ENCODE data around the gene KNOP1.
A peak's percentile ranks its signal among the peaks of the same experiment; 100 is the strongest.

Gene KNOP1

GRCh38 chr16:19717741-19718623 is at the start of gene KNOP1, which contains the start of gene IQCK:
Gene KNOP1 (minus strand): TSS chr16:19718227. CDS start chr16:19715035, 3,192 bp downstream.
Gene IQCK (plus strand): TSS chr16:19718271. CDS start chr16:19718307, 36 bp downstream.
- Histone ChIP-seq H3K27ac (ENCODE audit: low read depth, low read length) (peak within 1 kb of the TSS; percentile 50), H3K36me3 (ENCODE audit: control insufficient read depth in 1 of 2, insufficient read depth in 2 of 2, low read length in 2 of 2) (peaks cover 0 to 12% of the 10 kb centered on the region in 2 donors), H3K27me3 (ENCODE audit: control insufficient read depth in 1 of 2, insufficient read depth in 2 of 2, low read length in 2 of 2) (no peaks in the 10 kb centered on the region), H3K4me1 (ENCODE audit: control insufficient read depth in 1 of 2, insufficient read depth in 2 of 2, low read length in 2 of 2) (peaks cover 20 to 22% of the 10 kb centered on the region in 2 donors), H3K9ac (ENCODE audit: low read depth in 1 of 2, low read length in 2 of 2) (peak within 1 kb of the TSS; percentile 62 to 67), H3K9me3 (ENCODE audit: control insufficient read depth in 1 of 2, low read length in 2 of 2) (no peaks in the 10 kb centered on the region), H3K4me3 (ENCODE audit: low read depth in 1 of 2, low read length in 2 of 2) (peak within 1 kb of the TSS; percentile 90)

GRCh38 chr16:19767497-19767896 is 49.5 kb upstream of the KNOP1 start:
- Histone ChIP-seq H3K9me3 (ENCODE audit: control insufficient read depth in 1 of 2, low read length in 2 of 2) (no peaks in the 10 kb centered on the region), H3K9ac (ENCODE audit: low read depth in 1 of 2, low read length in 2 of 2) (no peak overlapping the region), H3K27me3 (ENCODE audit: control insufficient read depth in 1 of 2, insufficient read depth in 2 of 2, low read length in 2 of 2) (no peaks in the 10 kb centered on the region), H3K4me1 (ENCODE audit: control insufficient read depth in 1 of 2, insufficient read depth in 2 of 2, low read length in 2 of 2) (no peaks in the 10 kb centered on the region), H3K36me3 (ENCODE audit: control insufficient read depth in 1 of 2, insufficient read depth in 2 of 2, low read length in 2 of 2) (no peaks in the 10 kb centered on the region), H3K27ac (ENCODE audit: low read depth, low read length) (no peak overlapping the region), H3K4me3 (ENCODE audit: low read depth in 1 of 2, low read length in 2 of 2) (no peak overlapping the region)

GRCh38 chr16:19766988-19767387 is 49.0 kb upstream of the KNOP1 start:
- Histone ChIP-seq H3K27ac (ENCODE audit: low read depth, low read length) (no peak overlapping the region), H3K27me3 (ENCODE audit: control insufficient read depth in 1 of 2, insufficient read depth in 2 of 2, low read length in 2 of 2) (no peaks in the 10 kb centered on the region), H3K36me3 (ENCODE audit: control insufficient read depth in 1 of 2, insufficient read depth in 2 of 2, low read length in 2 of 2) (no peaks in the 10 kb centered on the region), H3K4me1 (ENCODE audit: control insufficient read depth in 1 of 2, insufficient read depth in 2 of 2, low read length in 2 of 2) (no peaks in the 10 kb centered on the region), H3K4me3 (ENCODE audit: low read depth in 1 of 2, low read length in 2 of 2) (no peak overlapping the region), H3K9me3 (ENCODE audit: control insufficient read depth in 1 of 2, low read length in 2 of 2) (no peaks in the 10 kb centered on the region), H3K9ac (ENCODE audit: low read depth in 1 of 2, low read length in 2 of 2) (no peak overlapping the region)

GRCh38 chr16:19766554-19766884 is 48.5 kb upstream of the KNOP1 start:
- no peaks in the 10 kb centered on the region for H3K27me3 ChIP-seq (ENCODE audit: control insufficient read depth in 1 of 2, insufficient read depth in 2 of 2, low read length in 2 of 2)
- no peaks in the 10 kb centered on the region for H3K4me1 ChIP-seq (ENCODE audit: control insufficient read depth in 1 of 2, insufficient read depth in 2 of 2, low read length in 2 of 2)
- H3K4me3 ChIP-seq (ENCODE audit: low read depth in 1 of 2, low read length in 2 of 2): no peak overlapping the region
- H3K9ac ChIP-seq (ENCODE audit: low read depth in 1 of 2, low read length in 2 of 2): no peak overlapping the region
- no peak overlapping the region for H3K27ac ChIP-seq (ENCODE audit: low read depth, low read length)
- no peaks in the 10 kb centered on the region for H3K9me3 ChIP-seq (ENCODE audit: control insufficient read depth in 1 of 2, low read length in 2 of 2)
- H3K36me3 ChIP-seq (ENCODE audit: control insufficient read depth in 1 of 2, insufficient read depth in 2 of 2, low read length in 2 of 2): no peaks in the 10 kb centered on the region

GRCh38 chr16:19765860-19766553 is 48.0 kb upstream of the KNOP1 start:
- Histone ChIP-seq H3K9me3 (ENCODE audit: control insufficient read depth in 1 of 2, low read length in 2 of 2) (no peaks in the 10 kb centered on the region), H3K27ac (ENCODE audit: low read depth, low read length) (no peak overlapping the region), H3K4me3 (ENCODE audit: low read depth in 1 of 2, low read length in 2 of 2) (no peak overlapping the region), H3K27me3 (ENCODE audit: control insufficient read depth in 1 of 2, insufficient read depth in 2 of 2, low read length in 2 of 2) (no peaks in the 10 kb centered on the region), H3K4me1 (ENCODE audit: control insufficient read depth in 1 of 2, insufficient read depth in 2 of 2, low read length in 2 of 2) (no peaks in the 10 kb centered on the region), H3K9ac (ENCODE audit: low read depth in 1 of 2, low read length in 2 of 2) (no peak overlapping the region), H3K36me3 (ENCODE audit: control insufficient read depth in 1 of 2, insufficient read depth in 2 of 2, low read length in 2 of 2) (no peaks in the 10 kb centered on the region)

GRCh38 chr16:19760356-19761060 is 42.5 kb upstream of the KNOP1 start:
- no peaks in the 10 kb centered on the region for H3K27me3 ChIP-seq (ENCODE audit: control insufficient read depth in 1 of 2, insufficient read depth in 2 of 2, low read length in 2 of 2)
- no peak overlapping the region for H3K4me3 ChIP-seq (ENCODE audit: low read depth in 1 of 2, low read length in 2 of 2)
- no peaks in the 10 kb centered on the region for H3K36me3 ChIP-seq (ENCODE audit: control insufficient read depth in 1 of 2, insufficient read depth in 2 of 2, low read length in 2 of 2)
- no peak overlapping the region for H3K9ac ChIP-seq (ENCODE audit: low read depth in 1 of 2, low read length in 2 of 2)
- H3K4me1 ChIP-seq (ENCODE audit: control insufficient read depth in 1 of 2, insufficient read depth in 2 of 2, low read length in 2 of 2): peaks cover 0 to 5% of the 10 kb centered on the region in 2 donors
- H3K27ac ChIP-seq (ENCODE audit: low read depth, low read length): no peak overlapping the region
- no peaks in the 10 kb centered on the region for H3K9me3 ChIP-seq (ENCODE audit: control insufficient read depth in 1 of 2, low read length in 2 of 2)

- no peak overlapping the region for H3K4me3 ChIP-seq (ENCODE audit: low read depth in 1 of 2, low read length in 2 of 2)
- no peaks in the 10 kb centered on the region for H3K27me3 ChIP-seq (ENCODE audit: control insufficient read depth in 1 of 2, insufficient read depth in 2 of 2, low read length in 2 of 2)
- no peaks in the 10 kb centered on the region for H3K36me3 ChIP-seq (ENCODE audit: control insufficient read depth in 1 of 2, insufficient read depth in 2 of 2, low read length in 2 of 2)
- H3K9ac ChIP-seq (ENCODE audit: low read depth in 1 of 2, low read length in 2 of 2): no peak overlapping the region
- H3K27ac ChIP-seq (ENCODE audit: low read depth, low read length): no peak overlapping the region
- H3K4me1 ChIP-seq (ENCODE audit: control insufficient read depth in 1 of 2, insufficient read depth in 2 of 2, low read length in 2 of 2): peaks cover 8 to 20% of the 10 kb centered on the region in 2 donors
- no peaks in the 10 kb centered on the region for H3K9me3 ChIP-seq (ENCODE audit: control insufficient read depth in 1 of 2, low read length in 2 of 2)
These were observed 40.0 kb upstream of the KNOP1 start for GRCh38 chr16:19757762-19758595.

GRCh38 chr16:19757026-19757425 is 39.0 kb upstream of the KNOP1 start:
- Histone ChIP-seq H3K4me1 (ENCODE audit: control insufficient read depth in 1 of 2, insufficient read depth in 2 of 2, low read length in 2 of 2) (peaks cover 8 to 20% of the 10 kb centered on the region in 2 donors), H3K27ac (ENCODE audit: low read depth, low read length) (no peak overlapping the region), H3K9ac (ENCODE audit: low read depth in 1 of 2, low read length in 2 of 2) (no peak overlapping the region), H3K36me3 (ENCODE audit: control insufficient read depth in 1 of 2, insufficient read depth in 2 of 2, low read length in 2 of 2) (no peaks in the 10 kb centered on the region), H3K27me3 (ENCODE audit: control insufficient read depth in 1 of 2, insufficient read depth in 2 of 2, low read length in 2 of 2) (no peaks in the 10 kb centered on the region), H3K4me3 (ENCODE audit: low read depth in 1 of 2, low read length in 2 of 2) (no peak overlapping the region), H3K9me3 (ENCODE audit: control insufficient read depth in 1 of 2, low read length in 2 of 2) (no peaks in the 10 kb centered on the region)

GRCh38 chr16:19755268-19755667 is 37.2 kb upstream of the KNOP1 start:
- H3K36me3 ChIP-seq (ENCODE audit: control insufficient read depth in 1 of 2, insufficient read depth in 2 of 2, low read length in 2 of 2): no peaks in the 10 kb centered on the region
- H3K27ac ChIP-seq (ENCODE audit: low read depth, low read length): no peak overlapping the region
- H3K4me3 ChIP-seq (ENCODE audit: low read depth in 1 of 2, low read length in 2 of 2): no peak overlapping the region
- no peaks in the 10 kb centered on the region for H3K9me3 ChIP-seq (ENCODE audit: control insufficient read depth in 1 of 2, low read length in 2 of 2)
- no peak overlapping the region for H3K9ac ChIP-seq (ENCODE audit: low read depth in 1 of 2, low read length in 2 of 2)
- peaks cover 8 to 20% of the 10 kb centered on the region in 2 donors for H3K4me1 ChIP-seq (ENCODE audit: control insufficient read depth in 1 of 2, insufficient read depth in 2 of 2, low read length in 2 of 2)
- H3K27me3 ChIP-seq (ENCODE audit: control insufficient read depth in 1 of 2, insufficient read depth in 2 of 2, low read length in 2 of 2): no peaks in the 10 kb centered on the region
